Ureter (tissue), 1 donor: ENCODE results near the gene CD101. TPM values are rescaled to one million over a fixed set of nuclear protein-coding genes. Genes with fewer than 3 reads are reported as not detected.
A peak's percentile ranks its signal among the peaks of the same experiment; 100 is the strongest.

ENCODE experiments used
- DNase-seq: peaks from one replicate; pipeline ENCODE4 v3.0.0-alpha.2; 2020; ENCODE audit warnings: low spot score
- total RNA-seq: library from RNA; stranded (reverse); gene quantifications from one replicate; pipeline ENCODE4 v1.2.4, GENCODE V29; 2023
- donor health status: DM: yes; HTN: yes; CAD: no.

The CD101 gene
- total RNA-seq, 1 donor from 2014 or later: 1.1 TPM

DNA sequence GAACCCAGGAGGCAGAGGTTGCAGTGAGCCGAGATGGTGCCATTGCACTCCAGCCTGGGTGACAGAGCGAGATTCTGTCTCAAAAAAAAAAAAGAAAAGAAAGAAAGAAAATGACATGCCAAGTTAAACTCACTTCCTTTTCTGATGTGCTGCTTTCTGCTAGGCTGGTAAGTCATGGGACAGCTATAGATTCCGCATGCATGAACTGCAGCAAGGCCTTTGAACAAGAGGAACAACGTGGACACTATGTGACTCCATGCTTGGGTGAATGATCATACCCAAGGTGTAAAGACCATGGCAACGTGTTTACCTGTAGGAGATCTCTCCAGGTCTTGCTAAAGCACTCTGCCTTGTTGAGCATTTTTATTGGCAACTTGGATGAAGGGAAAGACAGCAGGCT is 48.3 kb downstream of the CD101 start:
- no peak for DNase-seq

DNA sequence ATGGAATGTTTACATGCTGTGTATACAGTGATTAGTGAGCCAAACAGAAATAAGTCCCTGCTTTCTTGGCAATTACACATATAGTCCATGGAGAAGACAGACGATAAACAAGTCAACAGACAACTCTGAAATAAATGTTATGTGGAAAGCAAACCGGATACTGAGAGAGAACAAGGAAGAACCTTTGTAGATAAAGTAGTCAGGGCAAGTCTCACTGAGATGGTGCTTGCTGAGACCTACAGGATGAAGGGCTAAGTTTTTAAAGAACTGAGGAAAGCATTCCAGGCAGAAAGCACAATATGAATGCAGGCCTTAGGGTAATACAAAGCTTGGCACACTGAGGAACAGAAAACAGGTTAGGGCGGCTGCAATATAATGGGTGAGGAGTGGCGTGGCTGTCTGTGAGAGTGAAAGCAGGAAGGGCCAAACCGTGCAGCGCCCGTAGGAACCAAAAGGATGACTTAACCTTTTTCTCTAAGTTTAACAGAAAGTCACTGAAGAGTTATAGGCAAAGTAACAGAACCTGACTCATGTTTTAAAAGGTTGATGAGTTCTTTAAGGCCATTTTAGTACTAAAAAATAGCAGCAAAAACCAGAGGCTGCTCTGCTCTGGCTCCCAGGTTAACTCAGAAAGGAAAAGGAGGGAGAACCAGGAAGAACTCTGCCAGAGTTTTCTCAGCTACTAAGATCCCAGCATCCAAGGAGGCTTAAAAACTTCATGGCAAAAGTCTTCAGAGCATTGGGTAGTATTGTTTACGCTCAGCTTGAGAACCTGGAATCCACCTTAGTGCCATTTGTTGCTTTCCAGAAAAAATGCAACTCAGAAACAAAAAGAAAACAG is 49.9 kb downstream of the CD101 start:
- peak; percentile 60 for DNase-seq

DNA sequence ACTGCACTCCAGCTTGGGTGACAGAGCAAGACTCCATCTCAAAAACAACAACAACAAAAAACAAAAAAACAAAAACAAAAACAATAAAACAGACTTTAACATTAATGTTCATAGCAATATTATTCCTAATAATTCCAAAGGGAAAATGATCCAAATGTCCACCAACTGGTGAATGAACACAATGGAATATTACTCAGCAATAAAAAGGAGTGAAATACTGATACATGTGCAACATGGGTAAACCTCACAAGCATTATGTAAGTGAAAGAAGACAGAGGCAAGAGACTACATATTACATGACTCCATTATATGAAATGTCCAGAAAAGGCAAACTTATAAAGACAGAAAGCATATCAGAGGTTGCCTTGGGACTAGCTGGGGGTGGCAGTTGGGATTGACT is 52.5 kb downstream of the CD101 start:
- no peak for DNase-seq

DNA sequence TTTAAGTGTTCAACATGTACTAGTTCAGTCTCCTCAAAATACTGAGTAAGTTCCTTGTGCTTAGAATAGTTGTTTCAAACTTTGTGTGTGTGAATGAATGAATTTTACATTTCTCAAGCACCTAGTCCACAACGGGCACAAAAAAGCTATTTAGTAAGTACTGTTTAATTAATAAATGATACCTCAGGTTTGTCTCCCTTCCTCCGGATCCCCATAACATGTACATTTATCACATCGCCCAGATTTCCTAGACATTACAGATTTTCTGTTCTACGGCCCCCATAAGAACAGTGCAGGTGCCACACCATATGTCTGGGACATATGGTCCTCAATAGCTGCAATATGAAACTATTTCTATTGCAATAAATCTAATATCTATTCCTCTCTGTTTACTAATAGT is 57.2 kb downstream of the CD101 start:
- DNase-seq: no peak

DNA sequence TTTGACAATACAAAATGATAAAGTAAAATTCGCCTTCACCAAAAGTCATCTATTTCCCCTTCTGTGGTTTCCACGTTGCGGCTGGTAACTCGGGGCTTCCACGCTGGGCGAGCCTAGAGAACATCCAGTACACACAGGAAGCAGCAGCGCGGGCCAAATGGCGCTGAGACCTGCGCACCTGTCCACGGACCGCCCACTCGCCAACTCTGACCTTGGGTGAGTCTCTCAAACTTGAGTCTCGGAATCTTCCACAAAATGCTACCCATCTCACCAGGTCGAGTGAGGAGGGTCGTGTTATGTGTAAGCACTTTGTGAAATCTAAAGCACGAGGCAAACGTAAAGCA is 57.7 kb downstream of the CD101 start:
- DNase-seq: peak; percentile 61

DNA sequence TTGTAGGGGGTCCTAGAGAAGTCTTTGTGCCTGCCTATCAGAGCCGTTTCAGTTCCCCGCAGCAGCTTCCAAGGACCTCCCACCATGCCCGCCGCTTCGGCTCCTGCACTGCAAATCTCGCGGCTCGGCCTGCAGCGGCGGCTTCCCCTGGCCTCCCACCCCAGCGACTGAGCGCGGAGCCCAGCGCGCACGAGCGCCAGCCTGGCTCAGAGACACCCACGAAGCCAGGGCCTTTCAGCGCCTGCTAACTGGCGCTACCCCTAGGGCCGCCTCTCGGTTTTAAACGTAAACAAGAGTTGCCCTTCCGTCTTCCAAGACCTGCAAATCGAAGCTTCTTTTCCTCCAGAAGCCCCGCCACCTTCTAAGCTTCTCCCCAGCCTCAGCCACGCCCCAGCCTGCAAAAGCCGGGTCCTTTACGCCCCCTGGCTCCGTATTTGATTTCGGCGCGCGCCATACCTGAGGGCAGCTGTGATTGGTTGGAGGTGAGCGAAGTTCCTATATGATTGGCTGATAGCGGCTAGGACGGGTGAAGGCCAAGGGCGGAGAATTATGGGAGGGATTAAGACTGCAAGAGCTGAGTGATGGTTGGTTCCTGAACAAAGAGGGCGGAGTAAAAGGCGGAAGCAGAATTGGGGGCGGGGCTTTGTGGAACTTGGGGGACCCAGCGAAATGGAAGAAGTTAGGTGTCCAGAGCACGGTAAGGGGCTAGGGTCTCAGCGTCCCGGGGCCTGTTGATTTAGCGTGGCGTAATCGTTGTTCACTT is 58.3 kb downstream of the CD101 start, which contains the start of gene TTF2:
Gene TTF2, plus strand, starts transcription at position 649 of the 763 bp plus-strand sequence. Its CDS starts 21 bp downstream, at position 670.
- peak; percentile 97 for DNase-seq

DNA sequence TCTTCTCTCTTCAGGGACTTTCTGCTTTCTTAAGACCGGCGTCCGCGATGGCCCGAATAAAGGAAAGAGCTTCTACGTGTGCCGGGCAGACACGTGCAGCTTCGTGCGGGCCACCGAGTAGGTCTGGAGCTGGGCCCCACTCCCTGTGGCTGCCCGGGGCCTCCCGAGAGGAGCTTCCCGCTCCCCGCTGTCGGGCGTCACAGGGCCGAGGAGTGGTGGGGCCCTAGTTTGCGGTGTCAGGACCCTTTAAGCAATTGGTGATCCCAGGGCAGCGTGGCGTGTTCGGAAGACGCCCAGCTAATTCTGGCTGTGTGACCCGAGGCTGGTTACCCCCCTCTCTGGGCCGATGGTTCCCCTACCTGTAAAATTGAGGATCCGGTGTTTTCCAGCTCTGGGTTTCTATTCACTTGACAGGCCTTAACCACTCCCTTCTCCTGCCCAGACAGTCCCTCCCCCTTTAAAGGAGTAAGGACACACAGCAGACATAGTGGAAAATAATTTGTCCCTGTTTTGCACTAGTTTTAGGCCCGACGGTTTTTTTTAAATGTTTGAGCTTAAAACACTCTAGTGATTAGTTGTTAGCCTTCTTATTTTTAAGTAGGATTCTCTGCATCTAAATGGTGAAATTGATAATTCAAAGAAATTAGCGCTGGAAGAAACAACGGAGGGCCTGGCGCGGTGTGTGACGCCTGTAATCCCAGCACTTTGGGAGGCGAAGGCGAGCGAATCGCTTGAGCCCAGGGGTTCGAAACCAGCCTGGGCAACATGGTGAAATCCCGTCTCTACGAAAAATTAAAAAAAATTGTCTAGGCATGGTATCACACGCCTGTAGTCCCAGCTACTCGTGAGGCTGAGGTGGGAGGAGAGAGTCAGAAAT is 59.1 kb downstream of the CD101 start:
- DNase-seq: peak; percentile 52

DNA sequence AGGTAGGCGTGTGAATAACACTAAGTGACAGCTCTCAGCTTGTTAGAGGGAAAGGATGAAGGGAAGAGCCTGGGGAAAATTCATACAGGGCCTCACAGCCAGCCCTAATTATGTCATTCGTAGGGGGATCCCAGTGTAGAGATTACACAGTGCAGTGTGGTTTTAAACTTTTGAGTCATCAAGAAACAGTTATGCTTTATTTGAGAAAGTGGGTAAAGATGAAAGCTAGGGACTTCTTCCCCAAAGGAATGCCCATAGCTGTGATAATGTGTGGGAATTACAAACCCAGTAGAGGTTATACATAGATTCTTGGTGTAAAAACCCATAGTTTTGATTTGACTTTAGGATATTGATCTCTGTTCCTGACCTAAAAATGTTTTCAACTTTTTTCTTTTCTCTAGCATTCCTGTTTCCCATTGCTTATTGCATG is 60.4 kb downstream of the CD101 start:
- no peak for DNase-seq

DNA sequence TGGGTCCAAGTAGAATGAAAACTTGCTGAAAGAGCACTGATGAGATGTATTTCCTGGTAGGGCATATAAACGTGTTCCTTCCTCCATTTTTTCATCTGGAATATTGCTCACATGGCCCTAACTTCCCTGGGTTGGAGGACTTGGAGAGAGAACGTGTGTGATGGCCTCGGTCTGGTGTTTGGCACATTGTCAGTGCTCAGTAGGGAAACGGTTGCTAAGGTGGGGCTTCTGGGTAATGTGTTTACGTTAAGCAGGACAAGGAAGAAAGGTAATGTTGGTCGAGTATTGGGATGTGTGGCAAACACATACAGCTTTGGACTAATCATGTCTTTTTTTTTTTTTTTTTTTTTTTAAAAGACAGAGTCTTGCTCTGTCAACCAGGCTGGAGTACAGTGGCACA is 64.8 kb downstream of the CD101 start:
- DNase-seq: no peak

DNA sequence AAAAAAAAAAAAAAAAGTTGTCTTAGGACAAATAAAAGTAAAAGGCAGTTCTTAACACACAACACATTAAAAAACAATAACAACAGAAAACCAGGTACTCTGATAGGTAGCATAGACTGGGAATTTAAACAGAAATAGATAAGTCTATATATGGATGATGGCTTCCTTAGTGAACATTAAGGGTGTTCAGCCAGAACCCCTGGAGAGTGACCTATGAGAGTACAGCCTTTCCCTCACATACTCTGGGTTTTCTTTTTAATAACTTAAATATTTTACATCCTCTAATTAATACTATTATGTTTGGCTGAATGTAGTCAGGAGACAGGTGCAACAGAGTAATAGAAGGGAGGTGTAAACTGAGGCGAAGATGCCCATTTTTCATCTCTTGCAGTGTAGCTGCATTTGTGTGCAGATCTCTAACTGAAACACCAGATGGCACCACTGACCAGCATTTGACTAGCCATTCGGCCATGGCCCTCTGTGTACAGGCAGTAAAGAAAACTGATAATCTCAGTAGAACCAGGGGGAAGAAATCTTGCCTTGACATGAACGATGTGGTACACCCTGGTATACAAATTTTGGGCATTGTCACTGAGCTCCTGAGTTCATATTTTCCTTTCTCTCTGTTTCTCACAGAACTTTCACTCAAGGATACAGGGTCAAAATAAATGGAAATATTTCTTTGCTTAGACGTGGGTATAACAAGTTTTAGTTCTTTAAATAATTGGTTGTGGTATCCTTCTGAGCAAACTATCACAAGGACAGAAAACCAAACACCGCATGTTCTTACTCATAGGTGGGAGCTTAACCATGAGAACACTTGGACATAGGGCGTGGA is 66.2 kb downstream of the CD101 start:
- peak; percentile 70 for DNase-seq

DNA sequence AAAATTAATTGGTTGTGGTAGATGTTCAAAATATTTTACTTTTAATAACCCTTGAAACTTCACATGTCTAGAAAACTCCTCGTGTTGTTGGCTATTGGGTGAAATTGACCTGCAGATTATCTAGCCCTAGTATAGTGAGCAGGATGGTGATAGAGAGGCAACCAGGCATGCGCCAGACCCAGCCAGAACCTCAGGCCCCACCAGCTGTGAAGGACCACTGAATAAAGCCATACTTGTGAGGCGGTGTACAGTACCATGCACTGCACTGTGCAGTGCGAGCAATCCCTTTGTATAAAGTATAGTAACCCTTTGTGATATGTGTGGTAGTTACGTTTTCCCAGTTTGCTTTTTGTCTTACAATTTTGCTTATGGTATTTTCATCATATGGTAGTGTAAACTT is 67.0 kb downstream of the CD101 start:
- no peak for DNase-seq

DNA sequence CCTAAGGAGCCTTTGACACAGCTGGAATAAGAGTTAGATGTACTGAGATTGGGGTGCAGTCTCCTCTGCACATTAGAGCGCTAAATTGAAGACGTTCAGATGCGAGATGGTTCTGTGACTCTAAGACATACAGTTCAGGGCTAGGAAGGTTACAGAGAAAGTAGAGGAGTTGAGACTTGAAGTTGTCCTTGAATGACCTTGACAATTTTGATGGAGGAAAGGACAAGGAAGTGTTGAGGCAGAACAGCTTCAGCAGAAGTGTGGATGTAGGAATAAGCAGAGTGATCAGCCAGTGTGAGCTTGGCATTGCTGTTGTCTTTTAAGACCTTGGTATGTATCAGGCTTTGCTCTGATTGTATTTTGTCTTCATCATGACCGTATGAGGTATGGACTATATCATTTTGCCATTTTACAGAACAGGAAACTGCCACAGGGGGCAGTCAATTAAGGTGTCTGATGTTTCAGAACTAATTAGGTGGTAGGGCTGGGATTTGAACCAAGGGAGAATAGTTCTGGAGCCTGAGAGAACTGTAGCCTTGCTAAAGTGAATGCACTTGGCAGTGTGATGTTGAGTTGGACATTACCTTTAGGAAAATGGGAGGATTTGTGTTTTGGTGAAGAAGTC is 67.8 kb downstream of the CD101 start:
- no peak for DNase-seq

DNA sequence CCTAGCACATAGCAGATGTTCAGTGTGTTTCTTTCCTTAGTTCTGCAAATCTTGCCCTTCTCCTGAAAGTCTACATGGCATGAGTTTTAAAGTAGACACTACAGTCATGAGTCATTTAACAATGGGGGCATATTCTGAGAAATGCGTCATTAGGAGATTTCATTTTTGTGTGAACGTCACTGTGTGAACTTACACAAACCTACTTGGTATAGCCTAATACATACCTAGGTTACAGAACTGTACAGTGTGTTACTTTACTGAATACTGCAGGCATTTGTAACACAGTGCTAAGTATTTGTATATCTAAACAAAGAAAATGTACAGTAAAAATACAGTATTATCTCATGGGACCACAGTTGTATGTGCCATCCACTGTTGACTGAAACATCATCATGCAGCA is 68.6 kb downstream of the CD101 start:
- no peak for DNase-seq

DNA sequence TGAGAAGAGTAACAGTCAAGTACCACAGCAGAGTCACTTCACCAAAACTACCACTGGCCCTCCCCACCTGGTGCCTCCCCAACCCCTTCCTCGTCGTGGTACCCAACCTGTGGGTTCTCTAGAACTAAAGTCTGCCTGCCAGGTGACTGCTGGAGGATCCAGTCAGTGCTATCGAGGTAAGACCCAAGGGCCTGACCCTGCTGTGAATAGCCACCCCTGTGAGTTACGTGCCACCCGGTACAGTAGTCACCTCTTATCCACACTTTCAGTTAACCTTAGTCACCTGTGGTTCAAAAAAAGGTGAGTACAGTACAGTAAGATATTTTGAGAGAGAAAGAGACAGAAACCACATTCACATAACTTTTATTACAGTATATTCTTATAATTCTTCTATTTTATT is 75.1 kb downstream of the CD101 start:
- no peak for DNase-seq

DNA sequence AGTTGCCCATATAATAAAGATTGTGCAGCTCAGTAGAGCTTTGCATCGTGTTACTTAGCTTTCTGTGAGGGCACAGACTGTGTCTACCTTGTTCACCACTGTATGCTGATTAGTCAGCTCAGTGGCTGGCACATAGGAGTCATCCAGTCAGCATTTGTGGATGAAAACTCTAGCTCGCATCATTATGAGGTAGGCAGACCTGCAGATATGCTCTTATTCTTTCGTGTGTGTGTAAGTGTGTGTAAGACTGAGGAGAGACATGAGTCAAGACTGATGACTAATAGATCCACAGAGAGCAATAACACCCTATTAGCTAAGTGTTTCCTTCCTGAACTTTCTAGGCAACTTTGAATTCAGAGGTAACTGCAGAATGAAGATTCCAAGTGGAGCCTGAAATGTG is 75.7 kb downstream of the CD101 start:
- DNase-seq: no peak

DNA sequence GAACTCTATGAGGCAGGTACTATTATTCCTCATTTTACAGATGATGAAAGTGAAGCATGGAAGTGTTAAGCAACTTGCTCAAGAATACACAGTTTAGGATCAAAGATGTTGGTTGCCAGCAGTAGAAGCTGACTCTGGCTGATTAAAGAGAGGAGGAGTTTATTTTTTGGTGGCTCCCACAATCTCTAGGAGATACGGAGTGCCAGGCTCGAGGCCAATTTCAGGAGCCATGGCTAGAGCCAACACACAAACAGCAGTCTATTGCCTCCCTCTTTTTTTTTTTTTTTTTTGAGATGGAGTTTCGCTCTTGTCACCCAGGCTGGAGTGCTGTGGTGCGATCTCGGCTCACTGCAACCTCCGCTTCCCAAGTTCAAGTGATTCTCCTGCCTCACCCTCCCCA is 78.2 kb downstream of the CD101 start:
- no peak for DNase-seq

DNA sequence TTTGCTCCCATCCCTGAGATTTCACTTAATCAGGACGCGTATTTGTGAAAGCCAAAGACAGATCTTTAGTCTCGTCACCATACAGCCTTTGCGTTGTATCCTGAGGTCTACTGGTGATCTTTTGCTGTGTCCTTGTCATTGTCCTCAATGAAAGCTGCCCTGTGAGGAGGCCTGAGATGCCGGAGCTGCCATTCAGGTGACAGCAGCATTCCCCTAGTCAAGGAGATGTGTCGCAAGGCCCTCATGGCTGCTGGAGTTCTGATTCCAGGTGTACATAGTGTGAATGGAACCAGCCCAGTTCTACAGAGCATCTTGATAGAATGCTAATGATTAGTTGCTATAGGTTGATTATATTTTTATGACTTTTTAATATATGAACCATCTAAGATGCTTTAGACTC is 82.7 kb downstream of the CD101 start:
- no peak for DNase-seq
